ENCODE measurements around the gene IRF2. TPM values are rescaled to one million over a fixed set of nuclear protein-coding genes. Genes with fewer than 3 reads are reported as not detected.

The IRF2 gene
- total and polyA plus RNA-seq, 2 of the 8 experiments (the other 6 are each of a cell fraction or from before 2014, with no cell fraction given), result 13.8 to 17.0 TPM

GRCh38 chr4:184356366-184356765 lies 118.0 kb downstream of the IRF2 start:
- WGBS, 2 experiments (ENCODE audit: extremely low coverage in 1 of 2, insufficient coverage in 1 of 2, insufficient read length in 1 of 2, insufficient replicate concordance in 2 of 2, low coverage in 1 of 2, low lambda C conversion rate in 2 of 2, missing lambda C conversion rate in 1 of 2), result 82% methylated on average over 7 of the region's 7 CpGs; no CpG with 5 or more reads in 1 of the 2 experiments

More at GRCh38 chr4:184356366-184356765, 118.0 kb downstream of the IRF2 start:
- TF ChIP-seq RAD21 (IDR thresholded peaks at IDR 0.05 in 1 of 2, conservative IDR thresholded peaks at IDR 0.05 in 1 of 2; ENCODE audit: low read depth in 2 of 2, low read length in 2 of 2), result no peak
- TF ChIP-seq POU5F1 (IDR thresholded peaks at IDR 0.05; ENCODE audit: low read depth, low read length), result no peak
- TF ChIP-seq ZNF274 (IDR thresholded peaks at IDR 0.05; ENCODE audit: borderline replicate concordance, extremely low read depth, low read length), result no peak
- no peak for TF ChIP-seq POLR2AphosphoS5 (IDR thresholded peaks at IDR 0.05; ENCODE audit: low read depth, low read length)
- CTCF ChIA-PET (ENCODE audit: partially characterized antibody), result no interaction called here
- Histone ChIP-seq H3K14ac (ENCODE audit: insufficient read length) (no peak overlapping the region), H3K27ac (ENCODE audit: low read depth, low read length) (no peak overlapping the region), H3K56ac (replicated peaks; ENCODE audit: insufficient read length, low read depth, low read length) (no peak overlapping the region), H3K4me3 (ENCODE audit: extremely low read depth in 1 of 4, insufficient read depth in 2 of 4, low read depth in 3 of 4, low read length in 4 of 4) (no peak overlapping the region), H3K4ac (replicated peaks; ENCODE audit: insufficient read length, low read depth, low read length) (no peak overlapping the region), H2AK5ac (ENCODE audit: low read depth, low read length) (no peak overlapping the region), H3K23me2 (ENCODE audit: low read depth, low read length) (no peaks in the 10 kb centered on the region), H3K4me2 (ENCODE audit: insufficient read depth in 1 of 2, low read depth in 2 of 2, low read length in 2 of 2) (no peak overlapping the region), H2BK120ac (replicated peaks; ENCODE audit: low read depth, low read length) (no peak overlapping the region), H2BK5ac (ENCODE audit: low read depth, low read length) (no peak overlapping the region), H3K23ac (ENCODE audit: insufficient read length) (no peak overlapping the region), H4K8ac (ENCODE audit: extremely low read depth, insufficient read depth, low read length) (no peak overlapping the region), H4K91ac (replicated peaks; ENCODE audit: insufficient read length, low read length) (no peak overlapping the region), H3K36me3 (ENCODE audit: control insufficient read depth in 2 of 4, insufficient read depth in 4 of 4, low read length in 3 of 4) (no peaks in the 10 kb centered on the region), H3K18ac (ENCODE audit: extremely low read depth, low read length) (no peak overlapping the region), H3K79me2 (ENCODE audit: control insufficient read depth in 1 of 2, insufficient read depth in 2 of 2, low read length in 2 of 2) (no peaks in the 10 kb centered on the region), H4K5ac (ENCODE audit: insufficient read length, low read depth, low read length) (no peak overlapping the region), H2AFZ (ENCODE audit: low read length) (no peak overlapping the region), H3K4me1 (replicated peaks in 1 of 4; ENCODE audit: control insufficient read depth in 3 of 4, insufficient read depth in 4 of 4, low read length in 3 of 4) (peaks cover 0 to 9% (median 2%) of the 10 kb centered on the region in 4 experiments; a peak in 3 of 7 replicates), H3K9ac (replicated peaks in 1 of 4; ENCODE audit: extremely low read depth in 1 of 4, low read depth in 3 of 4, low read length in 3 of 4) (no peak overlapping the region), H3K79me1 (ENCODE audit: low read depth, low read length) (no peaks in the 10 kb centered on the region), H3K9me3 (ENCODE audit: insufficient read depth in 2 of 2, low read depth in 1 of 2, low read length in 1 of 2) (no peaks in the 10 kb centered on the region), H2BK20ac (ENCODE audit: low read length) (no peak overlapping the region), H3K27me3 (replicated peaks in 1 of 4; ENCODE audit: control insufficient read depth in 3 of 4, extremely low read depth in 1 of 4, insufficient read depth in 3 of 4, low read length in 3 of 4) (no peaks in the 10 kb centered on the region), H4K20me1 (replicated peaks in 1 of 2; ENCODE audit: control insufficient read depth in 1 of 2, insufficient read depth in 2 of 2, low read length in 2 of 2) (no peaks in the 10 kb centered on the region), H2BK12ac (ENCODE audit: low read depth, low read length) (no peak overlapping the region), H2BK15ac (ENCODE audit: low read length) (no peak overlapping the region)
- POLR2A ChIA-PET (ENCODE audit: partially characterized antibody), result interaction anchor here (0.8 kb wide), 1 partner anchor 11 kb away, joined by 3 read pairs; no protein-coding TSS in a partner anchor
- FAIRE-seq (no peak), DNase-seq (ENCODE audit: low read depth in 1 of 2, low spot score in 2 of 2) (peak in 1 of 2 experiments; percentile 29)
